Measurements from ENCODE around the gene KIF20A.
"Not testable (repeated sequence)": the region's sequence is repeated elsewhere in the genome, so short reads cannot be mapped to it uniquely, and the experiment has no call there.

The KIF20A gene

DNA sequence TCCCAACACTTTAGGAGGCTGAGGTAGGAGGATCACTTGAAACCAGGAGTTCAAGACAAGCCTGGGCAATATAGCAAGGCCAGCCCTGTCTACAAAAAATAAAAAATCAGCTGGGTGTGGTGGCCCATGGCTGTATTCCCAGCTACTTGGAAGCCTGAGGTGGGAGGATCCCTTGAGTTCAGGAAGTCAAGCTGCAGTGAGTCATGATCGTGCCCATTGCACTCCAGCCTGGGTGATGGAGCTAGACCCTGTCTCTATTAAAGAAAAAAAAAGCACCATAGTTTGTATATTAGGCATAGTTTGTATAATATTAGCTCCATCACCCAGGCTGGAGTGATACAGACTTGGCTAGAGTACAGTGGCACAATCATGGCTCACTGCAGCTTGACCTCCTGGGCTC is 30.1 kb upstream of the KIF20A start:
- no peak for DNase-seq (ENCODE audit: low read depth, low spot score)
- Histone ChIP-seq H3K27ac (no peak overlapping the region), H3K9ac (ENCODE audit: insufficient read length) (no peak overlapping the region), H3K4me3 (no peak overlapping the region), H3K9me3 (ENCODE audit: low read depth, low read length) (no peaks in the 10 kb centered on the region), H3K36me3 (ENCODE audit: insufficient read depth, low read length) (no peaks in the 10 kb centered on the region)
- TF ChIP-seq EZH2 (IDR thresholded peaks at IDR 0.05) (no peak), FOXP2 (optimal IDR thresholded peaks at IDR 0.05; ENCODE audit: control extremely low read depth, extremely low read length, insufficient read depth) (no peak), POLR2AphosphoS5 (IDR thresholded peaks at IDR 0.05; ENCODE audit: borderline replicate concordance, low read depth, low read length) (no peak)

DNA sequence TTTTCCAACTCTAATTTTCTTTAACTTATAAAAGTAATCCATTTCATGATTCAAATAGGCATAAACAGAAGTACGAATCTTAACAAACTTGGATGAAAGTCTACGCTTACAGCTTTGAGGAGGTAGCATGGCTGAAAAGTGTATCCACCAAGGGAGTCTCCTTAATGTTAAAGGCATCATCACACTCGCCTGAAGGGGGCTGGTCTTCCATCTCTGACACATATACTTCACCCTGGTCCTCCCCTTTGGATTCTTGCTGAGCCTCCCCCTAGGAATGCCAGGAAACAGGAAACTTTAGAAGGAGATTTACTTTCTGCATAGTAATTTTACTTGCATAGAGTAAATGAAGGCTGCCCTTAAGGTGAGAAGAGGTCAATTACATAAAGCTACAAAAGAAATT is 29.4 kb upstream of the KIF20A start:
- Histone ChIP-seq H3K9me3 (ENCODE audit: low read depth, low read length) (no peaks in the 10 kb centered on the region), H3K36me3 (ENCODE audit: insufficient read depth, low read length) (no peaks in the 10 kb centered on the region)
- DNase-seq (ENCODE audit: low read depth, low spot score) = no peak

DNA sequence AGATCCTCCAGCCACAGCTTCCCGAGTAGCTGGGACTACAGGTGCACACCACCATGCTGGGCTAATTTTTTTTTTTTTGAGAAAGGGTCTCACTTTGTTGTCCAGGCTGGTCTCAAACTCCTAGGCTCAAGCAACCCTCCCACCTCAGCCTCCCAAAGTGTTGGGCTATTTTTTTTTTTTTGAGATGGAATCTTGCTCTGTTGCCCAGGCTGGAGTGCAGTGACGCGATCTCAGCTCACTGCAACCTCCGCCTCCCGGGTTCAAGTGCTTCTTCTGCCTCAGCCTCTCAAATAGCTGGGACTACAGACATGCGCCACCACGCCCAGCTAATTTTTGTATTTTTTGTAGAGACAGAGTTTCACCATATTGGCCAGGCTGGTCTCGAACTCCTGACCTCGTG is 22.9 kb upstream of the KIF20A start:
- not testable (repeated sequence) for H3K9ac ChIP-seq (ENCODE audit: insufficient read length); H3K27ac ChIP-seq; H3K4me3 ChIP-seq; DNase-seq (ENCODE audit: low read depth, low spot score); H3K9me3 ChIP-seq (ENCODE audit: low read depth, low read length)
- peaks cover 46% of the 10 kb centered on the region for H3K36me3 ChIP-seq (ENCODE audit: insufficient read depth, low read length)

More for the DNA sequence above, 29.4 kb upstream of the KIF20A start:
- TF ChIP-seq EZH2 (IDR thresholded peaks at IDR 0.05) = no peak
- no peak for TF ChIP-seq POLR2AphosphoS5 (IDR thresholded peaks at IDR 0.05; ENCODE audit: borderline replicate concordance, low read depth, low read length)
- TF ChIP-seq FOXP2 (optimal IDR thresholded peaks at IDR 0.05; ENCODE audit: control extremely low read depth, extremely low read length, insufficient read depth) = no peak
- Histone ChIP-seq H3K27ac (no peak overlapping the region), H3K4me3 (no peak overlapping the region), H3K9ac (ENCODE audit: insufficient read length) (no peak overlapping the region)

DNA sequence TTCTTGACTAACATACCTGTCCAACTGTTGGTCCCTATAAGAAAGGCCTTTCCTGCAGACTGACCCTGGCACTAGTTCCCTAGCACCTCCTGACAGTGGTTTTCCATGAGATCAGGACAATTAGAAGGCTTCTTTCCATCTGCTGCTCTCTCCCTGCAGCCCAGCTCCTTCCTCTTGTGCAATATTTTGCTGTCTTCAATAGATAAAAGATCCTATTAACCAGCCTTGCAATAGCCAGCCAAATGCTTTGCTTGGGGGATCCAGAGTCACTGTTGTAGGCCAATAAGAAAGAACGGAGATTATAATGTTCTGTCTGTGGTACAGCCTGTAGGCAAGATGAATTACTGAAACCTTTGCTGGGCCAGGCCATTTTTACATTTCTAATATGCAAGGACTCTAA is 21.3 kb upstream of the KIF20A start:
- H3K27ac ChIP-seq = no peak overlapping the region
- TF ChIP-seq EZH2 (IDR thresholded peaks at IDR 0.05) = no peak
- no peak for TF ChIP-seq POLR2AphosphoS5 (IDR thresholded peaks at IDR 0.05; ENCODE audit: borderline replicate concordance, low read depth, low read length)
- no peak for TF ChIP-seq FOXP2 (optimal IDR thresholded peaks at IDR 0.05; ENCODE audit: control extremely low read depth, extremely low read length, insufficient read depth)
- peaks cover 60% of the 10 kb centered on the region for H3K36me3 ChIP-seq (ENCODE audit: insufficient read depth, low read length)
- H3K9me3 ChIP-seq (ENCODE audit: low read depth, low read length) = no peaks in the 10 kb centered on the region
- no peak overlapping the region for H3K4me3 ChIP-seq
- H3K9ac ChIP-seq (ENCODE audit: insufficient read length) = no peak overlapping the region
- no peak for DNase-seq (ENCODE audit: low read depth, low spot score)

DNA sequence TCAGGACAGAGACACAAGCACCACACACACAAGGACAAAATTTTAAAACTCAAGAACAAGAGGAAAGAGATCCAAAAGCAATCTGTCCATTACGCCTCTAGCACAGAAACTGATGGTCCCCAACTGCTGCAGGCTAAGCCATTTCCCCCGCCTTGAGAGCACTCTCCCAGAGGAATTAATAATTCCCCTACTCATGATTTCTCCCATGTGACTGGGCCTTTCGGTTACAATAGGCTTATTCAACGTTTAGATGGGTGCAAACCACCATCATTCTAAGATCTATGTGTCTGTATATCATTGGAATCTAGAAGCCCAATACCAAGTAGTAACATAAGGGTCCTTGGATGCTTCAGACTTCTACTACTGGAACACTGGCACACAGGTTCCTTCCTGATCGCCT is 19.2 kb upstream of the KIF20A start:
- Histone ChIP-seq H3K36me3 (ENCODE audit: insufficient read depth, low read length) (peaks cover 81% of the 10 kb centered on the region), H3K4me3 (no peak overlapping the region), H3K27ac (no peak overlapping the region), H3K9me3 (ENCODE audit: low read depth, low read length) (no peaks in the 10 kb centered on the region), H3K9ac (ENCODE audit: insufficient read length) (no peak overlapping the region)
- TF ChIP-seq FOXP2 (optimal IDR thresholded peaks at IDR 0.05; ENCODE audit: control extremely low read depth, extremely low read length, insufficient read depth) (no peak), EZH2 (IDR thresholded peaks at IDR 0.05) (no peak), POLR2AphosphoS5 (IDR thresholded peaks at IDR 0.05; ENCODE audit: borderline replicate concordance, low read depth, low read length) (no peak)
- DNase-seq (ENCODE audit: low read depth, low spot score) = no peak

DNA sequence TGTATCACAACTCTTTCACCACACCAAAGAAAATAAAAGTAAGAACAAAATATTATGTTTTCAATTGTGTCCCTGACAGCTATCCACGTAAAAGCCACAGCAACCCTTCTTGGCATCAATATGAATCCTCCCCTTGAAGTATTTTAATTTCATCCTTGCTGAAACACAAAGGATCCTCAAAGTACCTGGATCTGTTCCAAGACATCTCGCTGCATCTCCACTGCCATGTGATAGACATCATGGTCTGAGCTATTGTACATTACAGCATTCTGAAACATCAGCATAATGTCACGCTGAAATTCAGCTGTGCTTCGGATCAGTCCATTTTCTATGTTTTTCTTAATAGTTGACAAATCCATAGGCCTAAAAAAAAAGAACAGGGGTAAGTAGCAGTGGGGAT is 18.2 kb upstream of the KIF20A start:
- TF ChIP-seq EZH2 (IDR thresholded peaks at IDR 0.05) (no peak), FOXP2 (optimal IDR thresholded peaks at IDR 0.05; ENCODE audit: control extremely low read depth, extremely low read length, insufficient read depth) (no peak)
- no peak for DNase-seq (ENCODE audit: low read depth, low spot score)
- Histone ChIP-seq H3K4me3 (no peak overlapping the region), H3K36me3 (ENCODE audit: insufficient read depth, low read length) (peaks cover 91% of the 10 kb centered on the region), H3K27ac (no peak overlapping the region), H3K9me3 (ENCODE audit: low read depth, low read length) (no peaks in the 10 kb centered on the region), H3K9ac (ENCODE audit: insufficient read length) (no peak overlapping the region)

DNA sequence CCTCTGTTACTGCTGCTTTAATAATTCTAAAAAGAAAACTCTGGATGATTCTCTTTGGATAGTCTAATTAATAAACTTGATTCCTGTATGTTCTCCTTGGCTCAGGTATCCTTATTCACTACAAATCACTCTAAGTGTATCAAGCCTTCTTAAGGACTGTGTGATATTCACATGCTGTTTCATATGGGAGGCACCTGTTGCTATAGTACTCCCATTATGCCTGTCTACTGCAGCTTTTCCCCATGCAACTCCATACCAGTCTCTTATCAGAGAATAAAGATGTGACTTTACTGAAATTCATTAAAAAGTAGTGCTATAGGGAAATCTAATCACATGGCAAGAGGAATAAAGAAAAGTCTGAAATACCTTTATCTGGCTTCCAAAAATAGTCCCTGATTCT is 15.2 kb upstream of the KIF20A start:
- Histone ChIP-seq H3K4me3 (no peak overlapping the region), H3K27ac (no peak overlapping the region), H3K9me3 (ENCODE audit: low read depth, low read length) (no peaks in the 10 kb centered on the region), H3K9ac (ENCODE audit: insufficient read length) (no peak overlapping the region), H3K36me3 (ENCODE audit: insufficient read depth, low read length) (peaks cover 96% of the 10 kb centered on the region)
- no peak for DNase-seq (ENCODE audit: low read depth, low spot score)
- TF ChIP-seq EZH2 (IDR thresholded peaks at IDR 0.05) = no peak
- no peak for TF ChIP-seq FOXP2 (optimal IDR thresholded peaks at IDR 0.05; ENCODE audit: control extremely low read depth, extremely low read length, insufficient read depth)
- no peak for TF ChIP-seq POLR2AphosphoS5 (IDR thresholded peaks at IDR 0.05; ENCODE audit: borderline replicate concordance, low read depth, low read length)

DNA sequence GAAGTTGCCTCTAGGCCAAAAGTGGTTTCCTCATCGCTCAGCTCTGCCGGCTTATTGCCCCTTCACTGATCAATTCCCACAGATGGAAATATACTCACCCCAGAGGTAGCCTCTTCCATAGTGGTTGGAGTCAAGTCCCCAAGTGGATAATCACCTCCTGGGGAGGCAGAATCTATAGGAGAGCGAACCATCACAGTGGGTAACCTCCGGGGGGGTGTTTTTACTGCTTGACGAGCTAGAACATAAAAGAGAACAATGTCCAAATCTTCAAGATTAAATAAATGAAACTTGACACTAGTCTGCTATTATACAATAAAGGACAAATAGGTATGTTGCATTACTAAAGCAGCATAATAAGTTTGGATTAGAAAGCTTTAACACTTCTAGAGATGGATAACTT is 9.8 kb upstream of the KIF20A start:
- TF ChIP-seq EZH2 (IDR thresholded peaks at IDR 0.05) = no peak
- TF ChIP-seq POLR2AphosphoS5 (IDR thresholded peaks at IDR 0.05; ENCODE audit: borderline replicate concordance, low read depth, low read length) = no peak
- TF ChIP-seq FOXP2 (optimal IDR thresholded peaks at IDR 0.05; ENCODE audit: control extremely low read depth, extremely low read length, insufficient read depth) = no peak
- no peak overlapping the region for H3K4me3 ChIP-seq
- no peak overlapping the region for H3K27ac ChIP-seq
- H3K36me3 ChIP-seq (ENCODE audit: insufficient read depth, low read length) = peaks cover 95% of the 10 kb centered on the region
- DNase-seq (ENCODE audit: low read depth, low spot score) = no peak
- no peaks in the 10 kb centered on the region for H3K9me3 ChIP-seq (ENCODE audit: low read depth, low read length)
- H3K9ac ChIP-seq (ENCODE audit: insufficient read length) = no peak overlapping the region

DNA sequence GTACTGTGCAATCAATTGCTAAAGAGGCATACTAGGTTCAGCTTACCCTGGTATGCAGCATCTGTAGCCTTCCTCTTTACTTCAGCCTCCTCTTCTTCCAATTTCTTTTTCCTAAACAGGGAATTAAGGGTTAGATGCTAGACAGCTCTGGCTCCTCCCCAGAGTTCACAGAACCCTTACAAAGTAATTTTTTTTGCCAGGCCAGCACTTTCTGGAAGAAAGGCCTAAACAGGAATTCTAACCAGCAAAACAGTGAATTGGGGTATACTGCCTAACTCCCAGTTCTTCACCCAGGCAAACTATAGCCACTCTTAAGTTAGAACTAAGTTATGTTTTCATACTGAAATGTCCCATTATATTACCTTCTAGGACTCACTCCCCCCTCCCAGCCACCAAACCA is 8.6 kb upstream of the KIF20A start:
- Histone ChIP-seq H3K9ac (ENCODE audit: insufficient read length) (no peak overlapping the region), H3K4me3 (no peak overlapping the region), H3K36me3 (ENCODE audit: insufficient read depth, low read length) (peaks cover 95% of the 10 kb centered on the region), H3K9me3 (ENCODE audit: low read depth, low read length) (no peaks in the 10 kb centered on the region), H3K27ac (no peak overlapping the region)
- TF ChIP-seq POLR2AphosphoS5 (IDR thresholded peaks at IDR 0.05; ENCODE audit: borderline replicate concordance, low read depth, low read length) = no peak
- no peak for TF ChIP-seq EZH2 (IDR thresholded peaks at IDR 0.05)
- TF ChIP-seq FOXP2 (optimal IDR thresholded peaks at IDR 0.05; ENCODE audit: control extremely low read depth, extremely low read length, insufficient read depth) = no peak
- no peak for DNase-seq (ENCODE audit: low read depth, low spot score)
